ENCODE results near the gene PROC. TPM values are rescaled to one million over a fixed set of nuclear protein-coding genes. Genes with fewer than 3 reads are reported as not detected.

PROC gene
- total RNA-seq, 1 donor from 2014 or later = 1.0 TPM

- Histone ChIP-seq H3K4me3 (ENCODE audit: insufficient read depth, low read depth, low read length) (no peak overlapping the region), H3K27me3 (ENCODE audit: insufficient read depth, low read length) (no peaks in the 10 kb centered on the region), H3K4me2 (ENCODE audit: low read length) (no peak overlapping the region), H3K4me1 (ENCODE audit: insufficient read depth, low read length) (no peaks in the 10 kb centered on the region), H3K79me2 (ENCODE audit: insufficient read depth, low read length) (no peaks in the 10 kb centered on the region), H3K36me3 (ENCODE audit: insufficient read depth, low read length) (no peaks in the 10 kb centered on the region), H2AFZ (ENCODE audit: low read depth, low read length) (no peak overlapping the region), H4K20me1 (ENCODE audit: insufficient read depth, low read length) (no peaks in the 10 kb centered on the region), H3K9me3 (ENCODE audit: insufficient read depth, low read depth, low read length) (no peaks in the 10 kb centered on the region), H3K27ac (ENCODE audit: low read depth, low read length) (no peak overlapping the region), H3K9ac (ENCODE audit: low read length) (no peak overlapping the region)
- H3K27ac Mint-ChIP-seq (ENCODE audit: unreplicated experiment) = no peak overlapping the region
- TF ChIP-seq CTCF (IDR thresholded peaks at IDR 0.05; ENCODE audit: insufficient read depth, low read depth, low read length) (no peak), EZH2 (IDR thresholded peaks at IDR 0.05; ENCODE audit: insufficient read depth, low read length) (no peak)
- H3K9me3 Mint-ChIP-seq (ENCODE audit: unreplicated experiment) = peaks cover 7% of the 10 kb centered on the region
- H3K36me3 Mint-ChIP-seq (ENCODE audit: low read depth, unreplicated experiment) = no peaks in the 10 kb centered on the region
- DNase-seq (ENCODE audit: low read depth) (peak; percentile 40), FAIRE-seq (peak; percentile 45)
- no peaks in the 10 kb centered on the region for H3K27me3 Mint-ChIP-seq (ENCODE audit: low read depth, unreplicated experiment)
- H3K4me3 Mint-ChIP-seq (ENCODE audit: unreplicated experiment) = no peak overlapping the region
- no peaks in the 10 kb centered on the region for H3K4me1 Mint-ChIP-seq (ENCODE audit: low read depth, unreplicated experiment)
Measured at GRCh38 chr2:127448526-127448925, 30.3 kb downstream of the PROC start.

GRCh38 chr2:127449414-127449813 is 31.2 kb downstream of the PROC start:
- Mint-ChIP-seq H3K4me1 (ENCODE audit: low read depth, unreplicated experiment) (no peaks in the 10 kb centered on the region), H3K27ac (ENCODE audit: unreplicated experiment) (no peak overlapping the region), H3K27me3 (ENCODE audit: low read depth, unreplicated experiment) (no peaks in the 10 kb centered on the region), H3K4me3 (ENCODE audit: unreplicated experiment) (no peak overlapping the region), H3K36me3 (ENCODE audit: low read depth, unreplicated experiment) (no peaks in the 10 kb centered on the region), H3K9me3 (ENCODE audit: unreplicated experiment) (peaks cover 4% of the 10 kb centered on the region)
- Histone ChIP-seq H3K36me3 (ENCODE audit: insufficient read depth, low read length) (no peaks in the 10 kb centered on the region), H3K27ac (ENCODE audit: low read depth, low read length) (no peak overlapping the region), H2AFZ (ENCODE audit: low read depth, low read length) (no peak overlapping the region), H3K79me2 (ENCODE audit: insufficient read depth, low read length) (no peaks in the 10 kb centered on the region), H3K4me3 (ENCODE audit: insufficient read depth, low read depth, low read length) (no peak overlapping the region), H3K27me3 (ENCODE audit: insufficient read depth, low read length) (no peaks in the 10 kb centered on the region), H3K4me2 (ENCODE audit: low read length) (no peak overlapping the region), H3K4me1 (ENCODE audit: insufficient read depth, low read length) (no peaks in the 10 kb centered on the region), H3K9ac (ENCODE audit: low read length) (no peak overlapping the region), H4K20me1 (ENCODE audit: insufficient read depth, low read length) (no peaks in the 10 kb centered on the region), H3K9me3 (ENCODE audit: insufficient read depth, low read depth, low read length) (no peaks in the 10 kb centered on the region)
- DNase-seq (ENCODE audit: low read depth) = no peak
- TF ChIP-seq EZH2 (IDR thresholded peaks at IDR 0.05; ENCODE audit: insufficient read depth, low read length) (no peak), CTCF (IDR thresholded peaks at IDR 0.05; ENCODE audit: insufficient read depth, low read depth, low read length) (no peak)
- no peak for FAIRE-seq

- Histone ChIP-seq H3K27ac (ENCODE audit: low read depth, low read length) (no peak overlapping the region), H3K9ac (ENCODE audit: low read length) (no peak overlapping the region), H3K36me3 (ENCODE audit: insufficient read depth, low read length) (no peaks in the 10 kb centered on the region), H3K4me2 (ENCODE audit: low read length) (no peak overlapping the region), H3K4me3 (ENCODE audit: insufficient read depth, low read depth, low read length) (no peak overlapping the region), H3K4me1 (ENCODE audit: insufficient read depth, low read length) (no peaks in the 10 kb centered on the region), H3K27me3 (ENCODE audit: insufficient read depth, low read length) (no peaks in the 10 kb centered on the region), H3K79me2 (ENCODE audit: insufficient read depth, low read length) (no peaks in the 10 kb centered on the region), H3K9me3 (ENCODE audit: insufficient read depth, low read depth, low read length) (no peaks in the 10 kb centered on the region), H2AFZ (ENCODE audit: low read depth, low read length) (no peak overlapping the region), H4K20me1 (ENCODE audit: insufficient read depth, low read length) (no peaks in the 10 kb centered on the region)
- peaks cover 4% of the 10 kb centered on the region for H3K9me3 Mint-ChIP-seq (ENCODE audit: unreplicated experiment)
- H3K27ac Mint-ChIP-seq (ENCODE audit: unreplicated experiment) = no peak overlapping the region
- no peak overlapping the region for H3K4me3 Mint-ChIP-seq (ENCODE audit: unreplicated experiment)
- H3K36me3 Mint-ChIP-seq (ENCODE audit: low read depth, unreplicated experiment) = no peaks in the 10 kb centered on the region
- H3K27me3 Mint-ChIP-seq (ENCODE audit: low read depth, unreplicated experiment) = no peaks in the 10 kb centered on the region
- TF ChIP-seq CTCF (IDR thresholded peaks at IDR 0.05; ENCODE audit: insufficient read depth, low read depth, low read length) (no peak), EZH2 (IDR thresholded peaks at IDR 0.05; ENCODE audit: insufficient read depth, low read length) (no peak)
- FAIRE-seq (no peak), DNase-seq (ENCODE audit: low read depth) (no peak)
- no peaks in the 10 kb centered on the region for H3K4me1 Mint-ChIP-seq (ENCODE audit: low read depth, unreplicated experiment)
Measured at GRCh38 chr2:127449898-127450297, 31.7 kb downstream of the PROC start.

All from astrocyte (in vitro differentiated cells and primary cell).